ENCODE measurements around the gene PHOSPHO2.

The PHOSPHO2 gene

DNA sequence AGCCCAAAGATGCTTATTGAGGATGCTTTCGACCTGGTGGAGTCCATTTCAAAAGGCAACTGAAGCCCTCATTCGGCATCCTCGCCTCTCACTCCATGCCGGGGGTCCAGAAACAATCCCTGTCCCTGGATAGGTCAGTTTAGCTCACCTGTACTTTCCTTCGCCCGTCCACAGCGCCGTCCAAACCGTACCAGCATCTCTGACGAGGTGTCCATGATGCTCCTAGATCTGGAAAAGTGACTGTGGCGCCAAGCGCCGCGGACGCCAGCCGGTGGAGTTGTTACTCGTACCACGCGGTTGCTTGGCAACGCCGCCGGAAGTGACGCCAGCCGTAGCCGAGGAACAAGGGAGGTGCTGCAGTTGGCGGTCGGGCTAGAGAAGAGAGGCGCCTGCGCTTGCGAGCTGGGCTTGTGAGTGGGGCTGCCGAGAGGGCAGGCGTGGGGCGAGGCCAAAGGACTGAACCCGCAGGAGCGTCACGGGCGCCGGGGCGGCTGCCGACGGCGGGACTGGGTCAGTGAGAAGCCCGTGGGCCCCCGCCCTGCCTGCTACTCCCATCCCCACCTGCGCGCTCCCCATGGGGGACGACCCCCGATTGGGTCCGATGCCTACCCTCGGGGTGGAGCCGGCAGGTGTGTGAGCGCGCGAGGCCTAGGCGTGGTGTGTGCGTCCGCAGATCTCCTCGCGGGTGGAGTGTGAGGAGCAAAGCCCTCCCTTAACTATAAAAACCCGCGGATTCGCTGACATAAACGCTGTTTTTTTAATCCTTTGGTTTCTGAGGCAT, at the start of gene PHOSPHO2, which contains the start of gene CFAP210:
Gene PHOSPHO2, plus strand, starts transcription at position 357 of the 781 bp plus-strand sequence. CDS start 6,503 bp downstream, outside the sequence.
Gene CFAP210, minus strand, starts transcription at position 293 of the 781 bp plus-strand sequence. Its CDS starts 78 bp downstream, at position 215.
- peak; percentile 99 for DNase-seq

DNA sequence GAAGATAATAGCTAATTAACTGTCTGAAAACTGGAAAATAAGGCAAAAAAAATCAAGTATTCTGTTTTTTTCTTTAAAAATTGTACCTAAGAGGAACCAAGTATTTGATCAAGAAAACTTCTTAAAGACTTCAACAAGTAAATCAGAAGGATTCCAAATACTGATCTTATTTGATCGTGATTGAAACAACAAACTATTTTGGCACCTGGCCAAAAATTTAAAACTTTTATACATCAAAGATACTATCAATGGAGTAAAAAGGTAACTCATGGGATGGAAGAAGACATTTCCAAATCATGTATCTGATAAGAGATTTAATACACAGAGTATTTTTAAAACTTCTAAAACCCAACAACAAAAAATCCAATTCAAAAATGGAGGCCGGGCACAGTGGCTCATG, 46.8 kb upstream of the PHOSPHO2 start:
- DNase-seq: no peak

DNA sequence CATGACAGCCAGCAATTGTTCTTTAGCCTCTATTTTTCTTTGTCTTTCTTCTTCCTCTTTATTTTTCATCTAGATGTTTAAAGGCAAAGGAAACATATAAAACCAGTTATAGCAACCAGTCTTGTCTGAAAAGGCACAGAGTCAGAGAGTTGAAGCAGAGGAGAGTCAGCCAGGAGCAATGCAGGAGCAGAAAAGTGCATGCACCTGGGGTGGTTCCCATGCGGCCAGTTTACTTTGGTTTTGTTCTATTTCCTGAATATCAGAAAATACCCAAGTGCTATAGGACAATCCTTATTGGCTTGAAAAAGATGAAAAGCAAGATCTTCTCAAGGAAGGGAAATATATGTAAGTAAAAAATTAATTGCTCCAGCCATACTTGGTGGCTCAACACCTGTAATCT, 45.0 kb upstream of the PHOSPHO2 start:
- DNase-seq: no peak

DNA sequence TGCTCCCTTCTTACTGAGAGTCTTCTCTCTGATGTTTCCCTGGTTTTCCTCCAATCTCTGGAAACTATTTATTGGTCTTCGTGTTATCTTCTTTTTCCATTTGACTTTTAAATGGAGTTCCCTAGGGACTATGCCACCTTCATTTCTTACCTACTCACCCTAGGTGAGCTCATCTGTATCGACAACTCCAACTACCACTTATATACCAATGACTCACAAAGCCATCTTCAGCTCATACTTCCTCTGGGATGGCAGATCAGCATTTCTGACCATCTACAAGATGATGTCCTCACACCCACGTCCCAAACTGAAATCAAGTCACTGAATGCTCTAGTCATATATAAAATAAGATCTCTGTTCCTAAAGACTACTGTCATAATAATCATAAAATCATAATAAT, 40.6 kb upstream of the PHOSPHO2 start:
- no peak for DNase-seq

GRCh38 chr2:169656164-169656563, 38.1 kb upstream of the PHOSPHO2 start:
- DNase-seq: no peak

DNA sequence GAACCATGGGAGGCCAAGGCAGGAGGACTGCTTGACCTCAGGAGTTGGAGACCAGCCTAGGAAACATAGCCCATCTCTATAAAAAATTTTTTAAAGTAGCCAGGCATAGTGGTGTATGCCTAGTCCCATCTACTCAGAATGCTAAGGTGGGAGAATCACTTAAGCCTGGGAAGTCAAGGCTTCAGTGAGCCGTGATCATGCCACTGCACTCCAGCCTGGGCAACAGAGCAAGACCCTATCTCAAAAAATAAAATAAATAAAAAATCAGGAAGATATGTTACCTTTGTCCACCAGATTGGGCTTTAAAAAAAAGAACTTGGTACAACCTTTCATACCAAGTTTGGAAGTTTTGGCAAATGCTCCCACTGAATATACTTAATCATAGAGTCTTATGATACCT, 35.4 kb upstream of the PHOSPHO2 start:
- no peak for DNase-seq

DNA sequence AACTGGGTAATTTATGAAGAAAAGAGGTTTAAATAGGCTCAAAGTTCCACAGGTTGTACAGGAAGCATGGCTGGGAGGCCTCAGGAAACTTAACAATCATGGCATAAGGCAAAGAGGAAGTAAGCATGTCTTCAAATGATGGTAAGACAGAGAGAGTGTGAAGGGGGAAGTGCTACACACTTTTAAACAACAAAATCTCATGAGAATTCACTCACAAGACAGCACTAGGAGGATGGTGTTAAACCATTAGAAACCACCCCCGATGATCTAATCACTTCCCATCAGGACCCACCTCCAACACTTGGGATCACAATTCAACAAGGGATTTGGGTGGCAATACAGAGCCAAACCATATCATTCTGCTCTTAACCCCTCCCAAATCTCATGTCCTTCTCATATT, 34.9 kb upstream of the PHOSPHO2 start:
- no peak for DNase-seq

- DNase-seq: no peak
Observed at GRCh38 chr2:169661265-169661664, 33.0 kb upstream of the PHOSPHO2 start.

DNA sequence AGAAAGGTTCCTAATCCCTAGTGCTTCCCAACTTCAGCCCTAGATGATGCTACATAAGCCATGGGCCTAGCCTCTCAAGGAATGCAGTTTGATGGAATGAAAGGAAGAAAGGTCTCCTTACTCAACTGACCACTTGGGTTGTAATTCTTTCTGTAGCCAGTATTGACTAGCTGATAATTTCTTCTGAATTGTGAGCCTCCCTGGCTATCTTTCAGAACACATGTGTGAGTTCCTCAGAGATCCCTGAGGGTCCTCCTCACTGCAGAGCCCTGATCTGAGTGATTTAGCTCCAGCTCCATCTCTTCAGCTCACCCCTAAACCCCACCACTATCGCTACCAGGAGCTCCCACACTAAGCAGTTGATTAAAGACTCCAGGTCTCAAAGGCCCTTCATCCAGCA, 31.5 kb upstream of the PHOSPHO2 start:
- no peak for DNase-seq

GRCh38 chr2:169663247-169663646, 31.0 kb upstream of the PHOSPHO2 start:
- DNase-seq: no peak

DNA sequence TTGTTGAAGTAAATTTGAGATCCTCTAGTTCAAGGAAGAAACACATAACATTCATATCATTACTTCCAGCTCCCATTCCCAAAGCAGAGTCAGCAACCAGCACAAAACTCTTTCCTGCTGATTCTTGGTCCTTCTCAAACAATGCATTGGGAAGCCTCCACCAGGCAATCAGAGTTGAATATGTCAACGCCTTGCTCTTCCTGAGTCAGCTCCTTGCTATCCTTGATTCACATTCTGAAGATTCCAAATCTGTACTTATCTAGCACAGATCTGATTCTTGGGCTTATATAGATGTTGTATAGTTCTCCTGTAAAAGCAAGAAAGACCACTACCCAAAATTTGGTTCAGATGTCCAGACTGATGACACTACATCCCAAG, 29.7 kb upstream of the PHOSPHO2 start:
- no peak for DNase-seq

DNA sequence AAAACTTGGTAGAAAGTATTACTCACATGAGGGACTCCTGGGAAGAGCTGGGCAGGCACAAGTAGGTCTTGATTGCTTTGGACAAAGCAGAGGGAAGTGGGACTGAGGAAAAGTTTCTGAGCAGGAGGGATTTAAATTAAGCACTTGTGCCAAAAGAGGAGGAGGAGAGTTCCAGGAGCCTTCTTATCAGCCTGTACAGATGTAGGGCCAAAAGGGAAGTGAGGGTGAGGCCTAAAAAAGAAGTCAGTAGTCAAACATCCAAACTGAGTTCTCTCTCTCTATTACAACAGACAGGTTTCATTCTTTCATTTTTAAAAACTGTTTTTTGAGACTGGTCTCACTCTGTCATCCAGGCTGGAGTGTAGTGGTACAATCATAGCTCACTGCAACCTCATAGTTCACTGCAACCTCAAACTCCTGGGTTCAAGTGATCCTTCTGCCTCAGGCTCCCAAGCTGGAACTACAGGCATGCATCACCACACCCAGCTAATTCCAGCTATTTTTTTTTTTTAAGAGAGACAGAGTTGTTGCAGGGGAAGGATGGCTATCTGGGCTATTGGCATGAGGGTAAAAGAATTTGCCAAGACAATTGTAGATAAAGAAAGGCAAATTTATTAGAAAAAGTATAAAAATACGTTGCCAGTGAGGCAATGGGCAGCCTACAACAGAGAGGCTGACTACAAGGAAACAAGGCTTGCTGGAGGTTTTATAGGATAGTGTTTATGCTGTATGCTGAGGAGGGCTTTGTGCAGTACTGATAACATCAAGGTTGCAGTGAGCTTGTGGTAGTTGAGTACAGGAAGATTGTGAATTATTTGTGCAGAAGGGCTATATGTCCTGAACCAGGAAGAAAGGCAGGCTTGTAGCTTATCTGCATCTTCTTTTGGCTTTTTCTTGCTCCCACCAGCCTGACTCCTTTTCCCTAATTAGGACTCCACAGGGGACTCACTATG, 29.0 kb upstream of the PHOSPHO2 start:
- no peak for DNase-seq

GRCh38 chr2:169667583-169667982, 26.7 kb upstream of the PHOSPHO2 start:
- DNase-seq: no peak

- DNase-seq: no peak
Observed at GRCh38 chr2:169670215-169670651, 24.0 kb upstream of the PHOSPHO2 start.

DNA sequence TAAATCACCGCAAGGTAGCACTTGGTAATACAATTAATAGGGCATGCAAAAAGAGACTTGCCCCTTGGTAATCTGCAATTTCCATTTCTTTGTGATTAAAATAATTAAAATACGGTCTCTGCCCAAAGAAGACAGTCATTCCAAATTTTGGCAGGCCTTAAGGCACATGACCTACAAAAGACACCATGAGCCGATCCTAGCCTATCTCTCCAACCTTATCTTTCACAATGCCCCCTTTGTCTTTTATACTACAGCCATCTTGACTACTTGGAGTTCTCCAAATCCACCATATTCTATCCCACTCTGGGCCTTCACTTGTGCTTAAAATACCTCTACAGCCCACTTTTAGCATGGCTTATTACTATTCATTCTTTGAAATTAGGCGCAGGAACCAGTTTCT, 23.3 kb upstream of the PHOSPHO2 start:
- no peak for DNase-seq

GRCh38 chr2:169672406-169672805, 21.9 kb upstream of the PHOSPHO2 start:
- DNase-seq: no peak

- no peak for DNase-seq
Observed at GRCh38 chr2:169673106-169673505, 21.2 kb upstream of the PHOSPHO2 start.

GRCh38 chr2:169673921-169674320, 20.3 kb upstream of the PHOSPHO2 start:
- DNase-seq: no peak

DNA sequence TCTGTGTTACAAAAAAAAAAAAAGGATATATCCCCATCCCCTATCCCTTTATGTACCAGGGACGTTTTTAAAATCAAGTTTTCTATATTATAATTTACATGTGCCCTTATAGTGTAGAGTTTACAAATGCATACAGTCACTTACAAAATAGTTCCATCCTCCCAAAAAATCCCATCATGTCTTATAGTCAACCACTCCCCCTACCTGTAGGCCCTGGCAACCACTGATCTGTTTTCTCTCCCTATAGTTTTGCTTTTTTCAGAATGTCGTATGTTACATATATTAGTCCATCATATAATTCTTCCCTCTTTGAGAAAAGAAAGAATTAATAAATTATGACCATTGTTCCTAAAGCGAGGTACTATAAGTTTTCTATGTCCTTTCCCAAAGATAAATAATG, 17.9 kb upstream of the PHOSPHO2 start:
- no peak for DNase-seq

GRCh38 chr2:169676850-169677249, 17.4 kb upstream of the PHOSPHO2 start:
- DNase-seq: no peak

- DNase-seq: no peak
Observed at GRCh38 chr2:169683054-169683424, 11.2 kb upstream of the PHOSPHO2 start.

DNA sequence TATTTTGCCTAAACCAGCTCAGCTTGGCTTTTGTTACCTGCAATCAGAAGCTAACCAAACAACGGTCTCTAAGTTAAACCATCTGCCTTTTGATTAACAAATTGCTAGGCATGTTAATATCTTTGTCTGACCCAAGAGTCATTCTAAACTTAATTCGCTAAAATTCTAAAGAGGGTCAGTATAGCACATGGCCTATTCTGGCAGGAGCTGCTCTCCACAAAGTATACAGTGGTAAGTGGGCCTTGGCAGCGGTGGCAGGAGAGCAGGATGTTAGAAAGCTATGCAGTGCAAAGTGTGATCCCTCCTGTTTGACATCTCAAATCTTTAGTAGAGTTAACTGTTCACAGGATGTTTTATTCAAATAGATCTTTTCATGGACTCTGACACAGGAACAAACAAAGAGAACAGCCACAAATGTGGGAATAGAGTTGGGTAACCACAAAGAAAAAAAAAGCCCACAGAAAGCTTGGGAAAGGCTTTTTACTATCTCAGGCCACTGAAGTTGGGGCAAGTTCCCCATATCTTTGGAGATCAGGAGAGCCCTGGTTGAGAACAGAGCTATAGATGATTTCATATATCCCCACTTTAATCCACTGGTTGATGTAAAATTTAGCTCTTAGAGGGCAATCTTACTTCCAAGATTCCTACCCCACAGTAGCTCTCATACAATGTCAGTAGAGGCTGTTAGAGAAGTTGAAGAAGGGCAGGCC, 10.7 kb upstream of the PHOSPHO2 start:
- no peak for DNase-seq

- no peak for DNase-seq
Observed at GRCh38 chr2:169684135-169684565, 10.1 kb upstream of the PHOSPHO2 start.
